GM23248 (cell line): ENCODE measurements around the gene SGSM1.

Source experiments
- EZH2 ChIP-seq: fragments of 200-600 bp; sonication (generic); IDR thresholded peaks from 2 replicates; pipeline ENCODE4 v1.6.1; 2018; ENCODE audit warnings: antibody characterized with exemption, mild to moderate bottlenecking; ENCODE audit not compliant: insufficient read depth, poor library complexity, severe bottlenecking
- EZH2phosphoT487 ChIP-seq: fragments of 200-600 bp; sonication (generic); IDR thresholded peaks from 2 replicates; pipeline ENCODE4 v1.6.1; 2018; ENCODE audit warnings: antibody characterized with exemption, moderate library complexity, mild to moderate bottlenecking, low read depth; ENCODE audit not compliant: insufficient read depth

DNA sequence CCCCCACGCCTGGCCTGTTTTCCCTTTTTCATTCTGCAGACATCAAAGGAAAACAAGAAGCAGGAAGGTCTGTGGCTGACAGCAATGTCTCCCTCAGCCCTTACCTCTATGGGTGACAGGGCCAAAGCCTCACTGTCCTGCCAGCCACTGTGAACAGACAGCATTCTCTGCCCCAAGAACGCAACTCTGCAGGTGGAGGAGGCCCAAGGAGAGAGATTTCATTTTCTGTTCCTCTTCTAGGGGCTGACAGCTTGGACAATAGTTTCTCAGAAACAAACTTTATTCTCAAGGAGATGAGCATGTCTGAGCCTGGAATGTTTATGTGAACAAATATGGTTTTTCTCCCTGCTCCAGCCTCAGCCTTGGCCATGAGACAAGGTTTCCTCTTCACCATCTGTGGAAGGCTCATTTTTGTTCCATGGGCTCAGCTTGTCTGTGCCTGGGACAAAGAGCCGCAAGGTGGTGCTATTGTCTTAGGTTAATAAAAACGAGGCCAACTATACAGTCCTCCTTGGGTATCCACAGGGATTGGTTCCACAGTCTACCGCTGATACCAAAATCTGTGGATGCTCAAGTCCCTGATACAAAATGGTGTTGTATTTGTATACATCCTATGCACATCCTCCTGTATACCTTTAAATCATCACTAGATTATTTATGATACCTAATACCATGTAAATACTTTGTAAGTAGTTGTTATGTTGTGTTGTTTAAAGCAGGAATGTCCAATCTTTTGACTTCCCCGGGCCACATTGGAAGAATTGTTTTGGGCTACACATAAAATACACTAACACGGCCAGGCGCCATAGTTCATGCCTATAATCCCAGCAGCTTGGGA is 37.3 kb upstream of the SGSM1 start:
- no peak for TF ChIP-seq EZH2
- TF ChIP-seq EZH2phosphoT487 = no peak
